Kidney epithelial cell (primary cell): ENCODE data around the gene NRG2. TPM values are rescaled to one million over a fixed set of nuclear protein-coding genes. Genes with fewer than 3 reads are reported as not detected.

Experiments used
- DNase-seq: peaks from one replicate; pipeline ENCODE4 v3.0.0-alpha.2; 2010; ENCODE audit warnings: low read depth
- H3K27me3 ChIP-seq: 2 replicates; pipeline ENCODE4 v1.6.0; 2011; ENCODE audit warnings: low read length; ENCODE audit not compliant: control insufficient read depth, insufficient read depth
- H3K36me3 ChIP-seq: 2 replicates; pipeline ENCODE4 v1.5.1; 2011; ENCODE audit warnings: low read length; ENCODE audit not compliant: control insufficient read depth, insufficient read depth
- H3K4me3 ChIP-seq: 2 replicates; pipeline ENCODE4 v1.5.1; 2011; ENCODE audit warnings: low read depth, mild to moderate bottlenecking, control low read depth, low read length
- total RNA-seq: library from RNA; depleted of rRNA; stranded (reverse); fragments of >200 nt; gene quantifications from 2 replicates; pipeline ENCODE4 v1.2.3, GENCODE V29; 2015
- TF ChIP-seq, protein P1 (sequence below): IDR thresholded peaks from 2 replicates; pipeline ENCODE4 v1.5.1; 2011; ENCODE audit warnings: mild to moderate bottlenecking, moderate library complexity, low read length, control low read depth, inconsistent platforms; ENCODE audit not compliant: insufficient read depth, poor library complexity, severe bottlenecking

NRG2 gene
- total RNA-seq, 1 donor from 2014 or later = not detected

DNA sequence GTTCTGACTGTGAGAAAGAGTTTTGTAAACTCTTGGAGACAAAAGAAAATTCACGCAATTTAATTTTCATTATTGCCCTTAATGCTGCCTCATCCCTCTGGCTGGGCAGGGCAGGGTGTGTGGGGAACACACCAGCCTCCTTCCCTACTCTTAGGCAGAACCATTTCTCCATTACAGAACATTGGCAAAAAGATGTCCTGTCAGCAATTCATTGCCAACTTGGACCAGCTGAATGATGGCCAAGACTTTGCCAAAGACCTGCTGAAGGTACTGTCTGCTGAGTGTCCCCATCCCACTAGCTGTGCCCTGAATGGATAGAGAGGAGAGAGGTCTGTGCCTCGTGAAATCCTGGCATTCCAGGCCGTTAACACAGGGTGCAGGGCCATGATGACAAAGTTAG, 209.6 kb downstream of the NRG2 start:
- Histone ChIP-seq H3K4me3 (no peak overlapping the region), H3K27me3 (peaks cover 12% of the 10 kb centered on the region), H3K36me3 (no peaks in the 10 kb centered on the region)
- TF ChIP-seq, protein P1, sequence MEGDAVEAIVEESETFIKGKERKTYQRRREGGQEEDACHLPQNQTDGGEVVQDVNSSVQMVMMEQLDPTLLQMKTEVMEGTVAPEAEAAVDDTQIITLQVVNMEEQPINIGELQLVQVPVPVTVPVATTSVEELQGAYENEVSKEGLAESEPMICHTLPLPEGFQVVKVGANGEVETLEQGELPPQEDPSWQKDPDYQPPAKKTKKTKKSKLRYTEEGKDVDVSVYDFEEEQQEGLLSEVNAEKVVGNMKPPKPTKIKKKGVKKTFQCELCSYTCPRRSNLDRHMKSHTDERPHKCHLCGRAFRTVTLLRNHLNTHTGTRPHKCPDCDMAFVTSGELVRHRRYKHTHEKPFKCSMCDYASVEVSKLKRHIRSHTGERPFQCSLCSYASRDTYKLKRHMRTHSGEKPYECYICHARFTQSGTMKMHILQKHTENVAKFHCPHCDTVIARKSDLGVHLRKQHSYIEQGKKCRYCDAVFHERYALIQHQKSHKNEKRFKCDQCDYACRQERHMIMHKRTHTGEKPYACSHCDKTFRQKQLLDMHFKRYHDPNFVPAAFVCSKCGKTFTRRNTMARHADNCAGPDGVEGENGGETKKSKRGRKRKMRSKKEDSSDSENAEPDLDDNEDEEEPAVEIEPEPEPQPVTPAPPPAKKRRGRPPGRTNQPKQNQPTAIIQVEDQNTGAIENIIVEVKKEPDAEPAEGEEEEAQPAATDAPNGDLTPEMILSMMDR = no peak
- no peak for DNase-seq

- Histone ChIP-seq H3K27me3 (peaks cover 15% of the 10 kb centered on the region), H3K4me3 (no peak overlapping the region), H3K36me3 (no peaks in the 10 kb centered on the region)
- DNase-seq = no peak
- TF ChIP-seq, protein P1 = no peak
Measured at GRCh38 chr5:139831624-139832023, 211.5 kb downstream of the NRG2 start.

DNA sequence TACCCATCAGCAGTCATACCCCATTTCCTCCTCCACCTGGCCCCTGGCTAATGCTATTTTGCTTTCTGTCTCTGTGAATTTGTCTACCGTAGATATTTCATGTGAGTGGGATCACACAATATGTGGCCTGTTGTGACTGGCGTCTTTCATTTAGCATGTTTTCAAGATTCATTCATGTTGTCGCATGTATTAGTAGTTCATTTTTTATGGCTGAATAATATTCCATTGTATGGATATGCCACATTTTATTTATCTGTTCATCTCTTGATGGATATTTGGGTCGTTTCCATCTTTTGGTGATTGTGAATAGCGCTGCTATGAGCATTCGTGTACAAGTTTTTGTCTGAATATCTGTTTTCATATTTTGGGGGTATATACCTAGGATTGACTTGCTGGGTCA, 213.6 kb downstream of the NRG2 start:
- no peak for DNase-seq
- TF ChIP-seq, protein P1 = no peak
- peaks cover 15% of the 10 kb centered on the region for H3K27me3 ChIP-seq

DNA sequence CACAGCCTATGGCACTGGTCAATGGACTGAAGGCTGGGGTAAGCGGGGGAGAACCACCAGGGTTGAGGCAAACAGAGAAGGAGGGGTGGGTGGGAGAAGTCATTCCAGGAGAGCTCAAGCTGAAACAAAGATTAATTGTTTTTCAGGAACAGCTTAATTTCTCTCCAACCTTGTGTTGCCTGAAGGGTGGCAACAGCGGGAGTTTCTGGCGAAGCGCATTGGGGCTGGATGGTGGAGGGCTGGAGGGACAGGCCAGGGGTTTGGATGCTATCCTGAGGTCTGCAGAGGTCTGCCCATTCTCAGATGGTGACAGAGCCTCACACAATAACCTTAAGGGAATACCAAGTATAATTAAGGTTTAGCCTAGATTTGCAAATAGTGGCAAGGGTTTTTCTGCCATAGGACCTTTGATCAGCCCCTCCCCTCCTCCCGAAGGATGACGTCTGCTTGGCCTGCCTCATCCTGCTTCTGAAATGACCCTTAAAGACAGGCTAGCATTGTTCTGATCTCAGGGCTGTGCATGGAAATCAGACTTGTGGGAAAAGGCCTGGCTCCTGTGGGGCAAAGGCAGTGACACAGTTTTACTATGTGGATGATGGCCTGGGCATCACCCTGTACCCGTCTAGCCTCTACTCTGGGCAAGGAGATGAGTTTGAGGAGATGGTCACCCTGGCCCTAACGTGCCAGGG, 214.7 kb downstream of the NRG2 start:
- peaks cover 15% of the 10 kb centered on the region for H3K27me3 ChIP-seq
- H3K4me3 ChIP-seq = no peak overlapping the region
- H3K36me3 ChIP-seq = no peaks in the 10 kb centered on the region
- no peak for DNase-seq
- TF ChIP-seq, protein P1 = no peak

More for the DNA sequence above, 213.6 kb downstream of the NRG2 start:
- Histone ChIP-seq H3K4me3 (no peak overlapping the region), H3K36me3 (no peaks in the 10 kb centered on the region)

DNA sequence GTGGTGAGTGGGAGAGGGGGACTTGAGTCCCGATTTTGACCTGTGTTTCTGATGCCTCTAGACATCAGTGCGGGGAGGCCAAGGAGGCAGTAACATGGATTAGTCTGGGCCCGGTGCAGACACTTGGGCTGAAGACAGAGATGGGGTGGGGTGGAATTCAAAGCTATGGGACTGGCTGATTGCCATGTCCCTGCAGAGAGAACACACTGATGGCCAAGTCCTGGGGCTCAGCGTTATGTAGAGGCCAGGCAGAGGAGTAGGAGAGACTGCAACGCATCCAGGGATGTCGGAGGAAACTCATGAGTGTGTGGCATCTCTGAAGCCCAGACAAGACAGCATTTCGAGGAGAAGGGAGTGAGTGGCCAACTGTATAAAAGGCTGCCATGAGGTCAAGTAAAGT, 217.4 kb downstream of the NRG2 start:
- H3K36me3 ChIP-seq = no peaks in the 10 kb centered on the region
- H3K4me3 ChIP-seq = no peak overlapping the region
- H3K27me3 ChIP-seq = peaks cover 6% of the 10 kb centered on the region
- no peak for DNase-seq
- TF ChIP-seq, protein P1 = no peak
